DMS79 (cell line): Measurements from ENCODE around the gene NSF.
"Not testable (repeated sequence)": the region's sequence is repeated elsewhere in the genome, so short reads cannot be mapped to it uniquely, and the experiment has no call there.

Experiments used
- DNase-seq: peaks from one replicate; lab custom pipeline; 2025; lab: John Stamatoyannopoulos, UW

NSF gene

DNA sequence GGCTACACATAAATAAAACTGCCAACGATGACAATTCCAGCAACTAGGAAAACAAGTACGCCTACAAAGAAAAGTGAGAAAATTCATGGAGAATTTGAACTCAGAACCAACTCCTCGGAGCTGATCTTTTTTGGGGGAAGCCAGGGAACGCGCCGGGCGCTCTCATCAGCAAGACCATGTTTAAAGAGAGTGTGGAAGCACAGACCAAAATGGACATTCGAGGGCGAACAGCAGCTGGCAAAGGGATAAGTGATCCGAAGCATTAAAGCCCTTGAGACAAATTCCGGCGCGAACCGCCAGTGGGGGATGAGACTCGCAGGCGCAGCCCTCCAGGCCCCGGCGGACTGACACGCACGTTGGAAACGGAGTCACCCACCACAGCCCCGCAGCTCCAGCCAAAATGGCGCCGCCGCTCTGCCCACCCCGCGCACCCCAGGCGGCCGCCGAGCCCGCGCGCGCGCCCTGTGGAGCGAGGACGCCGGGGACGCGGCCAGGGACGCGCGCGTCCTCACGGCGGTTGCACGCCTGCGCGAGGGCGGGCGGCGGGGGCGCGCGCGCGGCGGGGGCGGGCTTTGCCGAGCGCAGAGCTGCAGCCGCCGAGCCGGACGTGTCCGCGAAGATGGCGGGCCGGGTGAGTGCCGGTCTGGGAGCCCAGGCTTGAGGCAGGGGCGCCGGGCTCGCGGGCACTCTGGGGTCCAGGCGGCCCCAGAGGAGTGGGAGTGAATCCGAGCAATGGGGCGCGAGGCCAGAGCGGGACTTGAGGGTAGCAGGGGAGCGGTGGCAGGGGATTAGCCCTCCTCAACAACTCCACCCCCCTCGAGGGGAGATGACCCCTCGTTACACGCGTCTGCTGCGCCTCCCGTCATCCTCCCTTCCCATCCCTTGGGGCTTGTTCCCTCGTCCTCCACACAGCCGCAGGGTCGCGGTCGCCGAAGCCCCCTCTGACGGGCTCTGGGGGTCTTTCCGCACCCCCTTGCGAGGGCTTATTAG, at the start of gene NSF:
Gene NSF (plus strand): TSS at position 513 of the 990 bp plus-strand sequence. CDS start 107 bp downstream, at position 620.
- not testable (repeated sequence) for DNase-seq

DNA sequence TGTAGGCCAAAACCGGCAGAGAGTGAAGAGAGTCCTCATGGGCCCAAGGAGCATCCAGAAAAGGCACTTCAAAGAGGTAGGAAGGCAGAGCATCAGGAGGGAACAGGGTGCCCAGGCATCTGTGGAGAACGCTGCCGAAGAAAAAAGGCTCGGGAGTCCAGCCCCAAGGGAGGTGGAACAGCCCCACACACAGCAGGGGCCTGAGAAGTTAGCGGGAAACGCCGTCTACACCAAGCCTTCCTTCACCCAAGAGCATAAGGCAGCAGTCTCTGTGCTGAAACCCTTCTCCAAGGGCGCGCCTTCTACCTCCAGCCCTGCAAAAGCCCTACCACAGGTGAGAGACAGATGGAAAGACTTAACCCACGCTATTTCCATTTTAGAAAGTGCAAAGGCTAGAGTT, 41.9 kb upstream of the NSF start:
- DNase-seq, result not testable (repeated sequence)

DNA sequence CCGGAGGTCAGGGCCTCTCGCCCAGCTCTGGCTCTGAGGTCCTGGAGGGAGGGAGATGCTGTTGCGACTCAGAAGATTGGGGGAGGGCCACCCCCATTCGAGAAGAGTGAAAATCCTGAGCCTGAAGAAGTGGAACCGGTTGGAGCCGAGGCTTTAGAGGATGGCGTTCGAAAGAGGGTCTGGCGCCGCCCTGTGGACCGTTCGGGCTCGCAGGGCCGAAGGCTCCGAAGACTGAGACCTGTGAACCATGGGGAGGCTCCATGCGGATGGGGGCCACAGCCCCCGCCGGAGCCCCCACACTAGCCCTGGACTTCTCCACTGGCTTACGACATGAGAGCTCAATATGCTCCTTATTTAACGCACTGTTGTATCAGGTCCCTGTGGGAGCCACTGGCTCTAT, 31.3 kb upstream of the NSF start:
- not testable (repeated sequence) for DNase-seq

DNA sequence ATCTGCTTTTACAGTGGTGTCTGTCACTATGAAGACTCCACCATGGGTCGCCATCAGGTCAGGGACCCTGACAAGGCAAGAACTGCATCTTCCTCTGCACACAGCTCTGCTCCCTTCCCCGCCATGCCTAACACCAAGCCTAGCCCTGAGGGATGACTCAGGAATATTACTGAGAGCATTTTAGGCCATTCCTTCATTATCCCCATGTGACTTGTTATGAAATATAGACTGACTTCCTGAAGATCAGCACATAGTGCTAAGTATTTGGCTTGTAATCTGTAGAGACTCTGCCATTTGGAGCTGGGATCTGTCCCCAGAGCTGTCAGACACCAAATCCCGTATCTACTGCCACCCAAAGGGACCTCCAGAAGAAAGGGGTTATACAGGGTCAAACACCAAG, 30.4 kb upstream of the NSF start:
- not testable (repeated sequence) for DNase-seq

DNA sequence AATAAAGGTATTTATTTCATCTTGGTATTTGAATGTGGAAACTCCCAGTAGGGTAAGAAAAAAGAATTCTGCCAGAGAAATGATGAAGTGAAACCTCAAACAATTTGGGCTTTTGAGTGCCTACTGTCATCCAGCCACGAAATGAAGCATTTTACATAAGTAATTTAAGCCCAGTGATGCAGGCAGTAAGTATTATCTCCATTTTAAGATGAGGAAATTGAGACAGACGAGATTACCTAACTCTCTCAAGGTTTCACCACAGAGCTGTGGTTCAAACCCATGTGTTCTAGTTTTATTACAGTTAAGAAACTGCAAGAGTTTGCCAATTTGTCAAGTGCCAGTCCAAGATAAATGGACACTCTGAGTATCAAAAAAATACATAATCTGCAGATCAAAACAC, 24.2 kb upstream of the NSF start:
- not testable (repeated sequence) for DNase-seq

DNA sequence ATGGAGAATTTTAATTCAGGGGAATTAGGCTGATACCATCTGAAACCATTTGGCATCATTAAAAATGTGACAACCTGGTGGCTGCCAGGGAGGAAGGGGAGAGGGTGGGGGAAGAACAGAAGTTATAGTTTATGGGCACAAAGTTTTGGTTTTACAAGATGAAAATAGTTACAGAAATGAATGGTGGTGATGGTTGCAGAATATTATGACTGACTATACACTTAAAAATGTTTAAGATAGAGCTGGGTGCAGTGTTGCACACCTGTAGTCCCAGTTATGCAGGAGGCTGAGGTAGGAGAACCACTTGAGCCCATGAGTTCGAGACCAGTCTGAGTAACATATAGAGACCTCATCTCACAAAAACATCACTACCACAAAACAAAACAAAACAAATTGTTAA, 23.5 kb upstream of the NSF start:
- DNase-seq, result not testable (repeated sequence)

DNA sequence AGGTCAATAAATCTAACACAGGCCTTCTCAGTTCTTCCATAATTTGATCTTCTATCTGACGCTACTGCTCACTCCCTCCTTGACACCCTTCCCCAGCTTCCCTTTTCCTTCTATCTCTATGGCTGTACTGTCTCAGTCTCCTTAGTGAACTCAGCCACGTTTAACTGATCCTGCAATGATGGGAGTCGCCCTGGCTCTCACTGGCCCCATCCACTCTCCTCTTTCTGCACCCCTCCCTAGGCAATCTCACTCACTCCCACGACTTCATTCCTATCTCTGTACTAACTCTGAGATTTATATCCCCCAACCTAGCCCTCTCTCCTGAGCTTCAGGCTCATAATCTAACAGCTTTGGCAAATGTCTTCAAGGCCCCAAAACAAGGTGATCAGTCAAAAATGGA, 18.7 kb upstream of the NSF start:
- DNase-seq, result not testable (repeated sequence)

DNA sequence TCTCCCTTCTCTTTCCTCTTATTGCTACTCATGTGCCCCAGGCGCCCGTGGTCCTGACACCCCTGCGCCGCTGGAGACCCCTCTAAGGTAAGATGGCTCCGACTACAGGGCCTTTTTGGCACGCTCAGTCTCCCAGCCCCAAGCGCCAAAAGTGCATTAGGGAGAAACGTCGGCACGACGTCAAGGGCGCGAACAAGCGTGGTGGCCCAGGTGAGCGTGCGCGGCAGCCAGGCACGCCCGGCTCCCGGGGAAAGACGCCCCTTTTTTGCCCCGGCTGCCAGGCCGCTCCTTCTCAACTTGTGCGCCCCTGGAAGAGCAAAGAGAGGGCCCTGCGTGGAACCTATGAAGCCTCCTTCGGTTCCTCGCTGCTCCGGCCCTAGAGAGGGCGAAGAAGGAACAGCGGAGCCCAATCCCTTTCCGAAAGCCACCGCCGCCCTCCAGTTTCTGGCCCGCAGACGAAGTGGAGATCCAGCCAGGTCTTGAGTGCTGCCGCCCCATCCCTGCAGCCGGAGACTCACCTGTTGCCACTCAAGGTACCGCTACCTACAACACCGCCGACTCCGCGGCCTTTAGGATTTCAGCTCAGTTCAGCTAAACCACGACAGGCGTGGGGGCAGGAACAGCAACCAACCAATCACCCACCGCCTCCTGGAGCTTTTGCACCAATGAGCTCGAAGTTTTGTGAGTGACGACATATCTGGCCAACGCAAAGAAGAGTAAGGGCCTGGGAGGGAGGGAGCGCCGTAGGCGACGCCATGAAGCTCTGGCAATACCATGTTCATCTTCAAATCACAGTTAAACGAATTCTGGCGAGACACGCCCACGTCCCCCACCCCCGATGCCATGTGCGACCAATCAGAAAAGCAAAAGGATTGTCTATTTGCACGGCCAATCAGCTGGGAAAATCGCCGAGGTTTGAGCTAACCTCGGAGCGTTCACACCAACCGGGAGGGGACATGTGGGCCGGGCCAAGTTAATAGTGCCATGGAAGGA, 11.1 kb upstream of the NSF start, which contains the start of gene ARL17A:
Gene ARL17A (minus strand): TSS at position 609 of the 993 bp plus-strand sequence. CDS start 3,369 bp downstream, outside the sequence.
- not testable (repeated sequence) for DNase-seq

DNA sequence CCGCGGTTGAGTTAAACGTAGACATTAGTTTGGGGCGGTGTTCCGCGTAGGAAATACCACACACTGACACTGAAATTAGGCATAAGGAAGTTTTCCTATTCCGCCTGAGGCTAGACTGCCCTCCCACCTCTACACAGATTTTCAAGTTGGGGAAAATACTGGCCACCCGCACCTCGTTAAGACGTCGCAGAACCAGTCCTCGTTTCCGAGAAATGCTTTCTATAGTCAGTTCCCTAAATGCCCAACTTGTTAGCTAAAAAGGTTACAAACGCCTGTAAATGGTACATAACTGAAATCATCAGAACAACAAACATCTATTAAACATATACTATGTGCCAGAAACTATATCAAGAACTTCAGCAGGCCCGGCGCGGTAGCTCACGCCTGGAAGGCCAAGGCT, 10.4 kb upstream of the NSF start:
- DNase-seq, result not testable (repeated sequence)

DNA sequence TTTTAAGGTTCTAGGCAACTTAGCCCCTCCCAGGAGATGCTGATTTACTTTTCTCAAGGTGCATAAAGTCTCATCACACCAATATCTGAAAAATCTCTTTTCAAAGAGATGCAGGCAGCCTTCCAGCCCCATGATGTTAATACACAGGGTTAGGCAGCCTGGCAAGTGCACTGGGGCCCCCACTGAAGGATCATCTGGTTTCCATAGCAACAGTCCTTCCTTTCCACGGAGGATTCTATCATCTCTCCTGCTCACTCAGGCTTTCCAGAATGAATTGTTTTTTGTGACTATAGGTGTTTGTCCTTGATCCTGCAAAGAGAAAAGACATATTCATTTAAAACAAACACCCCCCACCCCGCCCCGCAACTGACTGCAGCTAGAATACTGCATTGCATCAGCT, 5.0 kb upstream of the NSF start:
- DNase-seq, result not testable (repeated sequence)

DNA sequence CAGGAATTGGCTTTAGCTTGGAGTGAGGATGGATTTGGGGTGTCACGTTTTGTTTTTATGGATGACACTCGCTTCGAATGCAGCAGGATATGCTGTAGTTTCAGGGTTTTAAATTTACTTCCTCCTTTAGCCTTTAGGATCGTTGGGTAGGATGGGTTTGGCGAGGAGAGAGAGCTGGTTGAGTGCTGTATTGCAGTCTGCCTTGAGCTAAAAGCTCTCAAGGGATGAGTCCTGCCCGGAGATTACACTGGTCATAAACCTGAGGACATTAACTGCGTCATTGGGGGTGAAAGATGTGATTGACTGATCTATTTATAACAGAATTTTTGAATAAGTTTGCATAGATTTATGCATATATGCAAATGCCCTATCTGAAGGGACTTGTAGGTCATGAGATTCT, 863 bp downstream of the NSF start:
- not testable (repeated sequence) for DNase-seq

DNA sequence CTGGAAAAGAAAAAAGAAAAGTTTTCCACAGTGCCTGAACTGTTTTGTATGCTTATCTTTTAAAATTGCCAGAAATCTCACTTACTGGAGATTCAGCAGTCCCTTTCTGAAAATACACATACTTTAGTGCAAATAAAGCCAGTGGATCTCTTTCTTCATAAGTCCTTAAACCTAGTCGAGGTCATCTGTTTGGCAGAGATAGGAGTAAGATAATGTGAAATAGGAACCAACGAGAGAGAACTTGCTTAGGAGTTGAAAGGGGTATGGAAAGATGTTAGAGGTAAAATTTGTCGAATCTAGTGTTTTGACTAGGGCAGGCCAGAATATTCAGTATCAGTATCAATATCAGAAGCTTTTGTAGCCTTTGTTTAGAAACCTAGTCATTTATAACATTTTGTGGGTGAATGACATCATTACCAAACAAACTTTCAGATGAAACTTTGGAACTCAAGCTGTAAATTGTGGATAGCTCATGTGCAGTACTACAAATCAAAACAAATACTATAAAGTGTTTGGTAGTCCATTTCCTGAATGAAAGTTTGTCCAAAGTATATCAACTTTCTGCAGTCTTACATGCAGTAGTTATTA, 8.0 kb downstream of the NSF start:
- not testable (repeated sequence) for DNase-seq

DNA sequence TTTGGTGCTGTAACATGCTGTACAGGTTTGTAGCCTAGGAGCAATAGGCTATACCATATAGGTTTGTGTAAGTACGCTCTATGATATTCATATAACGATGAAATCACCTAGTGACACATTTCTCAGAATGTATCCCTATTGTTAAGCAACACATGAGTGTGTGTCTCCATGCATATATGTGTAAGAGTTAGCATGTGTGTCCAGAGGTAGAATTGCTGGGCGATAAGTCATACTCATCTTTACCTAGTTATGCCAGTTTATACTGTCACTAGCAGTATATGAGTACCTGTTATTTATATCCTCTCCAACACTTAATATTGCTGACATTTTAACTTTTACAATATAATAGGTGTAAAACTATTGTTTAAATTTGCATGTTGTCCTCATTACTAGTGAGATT, 10.3 kb downstream of the NSF start:
- DNase-seq, result not testable (repeated sequence)

DNA sequence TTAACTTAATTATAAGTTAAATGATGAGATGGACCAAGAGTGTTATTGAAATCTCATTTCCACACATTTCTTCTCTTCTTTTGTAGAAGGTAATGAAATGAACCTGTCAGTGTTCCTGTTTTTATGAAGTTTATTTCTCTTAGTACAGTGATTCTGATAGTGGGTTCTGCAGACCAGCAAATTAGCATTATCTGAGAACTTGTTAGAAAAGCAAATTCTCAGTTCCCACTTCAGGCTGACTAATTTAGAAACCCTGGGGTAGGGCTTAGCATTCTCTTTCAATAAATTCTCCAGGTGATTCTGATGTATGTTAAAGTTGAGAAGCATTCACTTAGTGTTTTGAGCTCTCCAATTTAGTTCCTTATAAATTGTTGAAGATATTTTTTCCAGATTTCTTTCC, 12.7 kb downstream of the NSF start:
- not testable (repeated sequence) for DNase-seq

DNA sequence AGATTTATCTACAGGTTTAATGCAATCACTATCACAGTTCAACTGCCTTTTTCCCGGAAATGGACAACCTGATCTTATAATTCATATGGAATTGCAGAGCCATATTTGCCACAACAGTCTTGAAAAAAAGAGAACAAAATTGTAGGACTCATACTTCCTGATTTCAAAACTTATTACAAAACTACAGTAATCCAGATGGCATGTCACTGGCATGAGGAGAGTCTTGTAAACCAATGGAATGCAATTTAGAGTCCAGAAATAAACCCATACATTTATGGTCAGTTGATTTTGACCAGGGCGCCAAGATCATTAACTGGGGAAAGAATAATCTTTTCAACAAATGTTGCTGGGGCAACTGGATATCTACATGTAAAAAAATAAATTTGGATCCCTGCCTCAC, 20.8 kb downstream of the NSF start:
- not testable (repeated sequence) for DNase-seq

DNA sequence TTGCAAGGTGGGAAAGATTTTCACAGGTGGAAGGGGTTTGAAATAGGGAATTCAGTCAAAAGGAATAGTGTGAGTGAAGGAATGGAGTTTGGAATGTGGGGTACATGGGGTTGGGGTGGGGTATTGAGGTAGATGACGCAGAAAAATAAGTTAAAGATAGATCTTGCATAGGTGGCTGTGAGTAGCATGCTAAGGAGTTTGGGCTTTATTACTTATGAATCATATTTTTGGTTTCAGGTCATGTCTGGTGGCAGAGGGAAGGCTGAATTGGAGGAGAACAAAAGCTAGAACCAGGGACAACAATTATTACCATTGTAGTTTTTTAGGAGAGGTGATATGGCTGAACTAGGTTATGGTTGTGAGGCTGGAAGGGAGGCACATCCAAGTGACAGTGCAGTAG, 23.4 kb downstream of the NSF start:
- DNase-seq, result not testable (repeated sequence)

DNA sequence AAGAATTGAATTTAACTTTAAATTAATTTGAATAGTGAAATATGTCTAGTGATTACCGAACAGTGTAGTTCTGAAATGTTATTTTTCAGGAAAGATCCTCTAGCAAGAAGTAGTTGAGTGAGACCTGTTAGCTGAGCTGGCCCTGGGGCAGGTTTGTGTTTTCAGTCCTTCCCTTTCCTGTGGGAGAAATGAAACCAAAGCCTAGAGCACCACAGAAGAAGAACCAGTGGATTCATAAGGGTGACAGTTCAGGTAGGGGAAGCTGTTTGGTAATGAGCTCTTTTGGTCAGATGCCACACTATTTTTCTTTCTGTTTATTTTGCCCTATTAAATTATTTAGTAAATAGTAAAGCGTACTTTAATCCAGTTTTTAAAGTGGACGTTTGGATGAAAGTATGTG, 26.7 kb downstream of the NSF start:
- DNase-seq, result not testable (repeated sequence)

DNA sequence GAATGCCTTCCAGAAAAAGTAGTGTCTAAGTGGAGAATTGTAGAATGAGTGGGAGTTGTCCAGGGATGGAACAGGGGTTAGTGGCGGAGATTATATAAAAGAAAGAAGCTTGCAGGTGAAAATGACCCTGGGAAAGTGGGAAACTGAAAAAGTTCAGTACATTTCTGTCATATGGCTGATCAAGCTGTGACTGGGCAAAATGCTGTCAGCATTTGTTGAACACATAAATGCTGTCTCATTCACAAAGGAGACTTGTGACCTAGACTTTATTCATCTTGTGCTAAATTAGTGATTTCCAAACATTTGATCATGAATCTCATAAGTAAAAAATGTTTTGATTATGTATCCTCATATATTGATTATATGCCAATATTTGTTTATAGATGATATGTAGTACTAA, 28.5 kb downstream of the NSF start:
- not testable (repeated sequence) for DNase-seq

DNA sequence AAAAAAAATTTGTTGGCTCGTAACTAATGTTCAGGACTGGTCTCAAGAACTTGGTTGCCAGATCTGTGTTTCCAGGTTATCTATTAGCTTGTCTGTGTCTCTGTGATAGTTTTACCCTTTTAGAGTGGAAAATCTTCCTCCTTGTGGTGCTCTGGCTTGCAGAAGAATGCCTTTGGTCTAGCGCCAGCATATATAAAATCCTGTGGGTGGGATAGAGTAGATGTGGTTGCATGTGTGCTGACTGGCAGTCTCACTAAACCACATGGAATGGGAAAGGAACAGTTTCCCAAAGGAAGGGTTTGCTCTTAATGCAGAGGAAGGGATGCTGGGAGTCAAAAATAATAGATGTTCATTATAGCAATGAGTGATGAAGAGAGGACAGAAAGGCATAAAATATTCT, 33.3 kb downstream of the NSF start:
- DNase-seq, result not testable (repeated sequence)

DNA sequence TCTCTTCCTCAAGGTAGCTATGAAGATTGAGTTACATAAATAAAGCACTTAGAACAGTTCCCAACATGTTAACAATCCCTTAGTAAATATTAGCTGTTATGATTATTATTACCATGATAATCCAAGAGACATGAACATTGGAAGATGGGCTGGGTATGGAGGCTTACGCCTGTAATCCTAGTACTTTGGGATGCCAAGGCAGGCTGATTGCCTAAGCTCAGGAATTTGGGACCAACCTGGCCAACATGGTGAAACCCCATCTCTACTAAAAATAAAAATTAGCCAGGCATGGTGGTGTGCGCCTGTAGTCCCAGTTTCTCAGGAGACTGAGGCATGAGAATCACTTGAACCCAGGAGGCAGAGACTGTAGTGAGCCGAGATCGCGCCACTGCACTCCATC, 34.3 kb downstream of the NSF start:
- not testable (repeated sequence) for DNase-seq

DNA sequence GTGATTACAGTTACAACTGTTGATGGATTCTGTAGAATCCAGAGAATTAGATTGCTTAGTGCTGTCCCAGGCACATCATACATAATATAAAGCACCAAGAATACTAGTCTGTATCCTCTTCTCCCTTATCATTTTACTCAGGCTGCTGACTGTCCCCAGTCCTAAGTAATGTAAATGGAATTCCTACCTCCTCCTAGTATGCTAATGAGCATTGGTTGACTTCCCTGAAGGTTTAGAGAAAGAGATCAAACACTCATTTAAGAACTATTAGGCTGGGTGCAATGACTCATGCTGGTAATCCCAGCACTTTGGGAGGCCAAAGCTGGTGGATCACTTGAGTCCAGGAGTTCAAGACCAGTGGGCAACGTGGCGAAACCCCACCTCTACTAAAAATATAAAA, 37.0 kb downstream of the NSF start:
- not testable (repeated sequence) for DNase-seq
